Transverse colon (tissue), 3 donors: ENCODE measurements around the gene DNLZ.

Experiments
- CTCF ChIP-seq, 5 experiments: fragments of 200-600 bp in 3 of 5; fragments of 450-650 bp in 2 of 5; sonication (generic) in 3 of 5; IDR thresholded peaks; 1 replicate in 2 of 5; 2 replicates in 3 of 5; pipeline ENCODE4 v1.5.1; 2016 to 2017; ENCODE audit warnings: antibody characterized with exemption in 5 of 5, inconsistent platforms in 3 of 5, mild to moderate bottlenecking in 2 of 5, moderate library complexity in 1 of 5
- EP300 ChIP-seq: sonication (generic); formaldehyde crosslinking; IDR thresholded peaks from one replicate; pipeline ENCODE4 v1.6.1; 2017; ENCODE audit warnings: antibody characterized with exemption, low read depth

- TF ChIP-seq CTCF (IDR thresholded peaks at IDR 0.05) (no peak), EP300 (no peak)
Measured at GRCh38 chr9:136363949-136364748, 605 bp upstream of the DNLZ start.
